ENCODE results near the gene HM13. TPM values are rescaled to one million over a fixed set of nuclear protein-coding genes. Genes with fewer than 3 reads are reported as not detected.

HM13 gene
- total RNA-seq, 1 experiment from 2014 or later = 183 TPM

DNA sequence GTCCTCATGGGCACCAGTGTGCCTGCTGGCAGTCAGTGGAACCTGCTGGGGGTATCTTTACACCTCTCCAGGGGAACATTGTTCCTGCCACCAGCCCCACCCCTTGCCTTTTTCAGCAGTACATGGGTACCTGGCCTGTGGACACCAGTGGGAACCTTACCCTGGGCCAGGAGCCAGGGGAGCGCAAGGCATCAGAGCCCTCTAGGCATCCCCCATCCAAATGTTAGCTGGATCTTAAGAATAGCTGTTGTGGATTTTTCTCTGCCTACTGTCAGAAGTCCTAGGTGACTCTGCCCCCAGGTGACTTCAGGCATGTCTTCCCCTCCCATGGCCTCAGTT lies 52.0 kb downstream of the HM13 start:
- CTCF ChIA-PET = interaction anchor here (0.5 to 10.8 kb wide), 8 partner anchors 8 to 157 kb away, joined by 3 to 256 read pairs (median 4); no protein-coding TSS in a partner anchor
- intact Hi-C loops (cut with micrococcal nuclease) = loop anchor here (2.0 kb wide), 1 partner anchor 45 kb away; no protein-coding TSS in a partner anchor
- POLR2A ChIA-PET = interaction anchor here (0.8 to 28.6 kb wide), 6 partner anchors 9 to 157 kb away, joined by 3 to 1106 read pairs (median 7); partner anchors contain the start of gene ID1

More for the DNA sequence above, 52.0 kb downstream of the HM13 start:
- peaks cover 97 to 99% of the 10 kb centered on the region in 2 experiments for H3K4me1 ChIP-seq (ENCODE audit: control insufficient read depth in 1 of 2, insufficient read depth in 2 of 2, low read length in 2 of 2)
- TF ChIP-seq RAD21 (IDR thresholded peaks at IDR 0.05; ENCODE audit: low read depth) = no peak
- no peak for TF ChIP-seq CEBPB (IDR thresholded peaks at IDR 0.05; ENCODE audit: low read depth)
- no peak for TF ChIP-seq EZH2phosphoT487 (IDR thresholded peaks at IDR 0.05; ENCODE audit: borderline replicate concordance)
- TF ChIP-seq POLR2AphosphoS5 (IDR thresholded peaks at IDR 0.05; ENCODE audit: low read depth, low read length) = no peak
- no peak for TF ChIP-seq ZNF274 (IDR thresholded peaks at IDR 0.05; ENCODE audit: low read depth, low read length)
- TF ChIP-seq, protein P1, sequence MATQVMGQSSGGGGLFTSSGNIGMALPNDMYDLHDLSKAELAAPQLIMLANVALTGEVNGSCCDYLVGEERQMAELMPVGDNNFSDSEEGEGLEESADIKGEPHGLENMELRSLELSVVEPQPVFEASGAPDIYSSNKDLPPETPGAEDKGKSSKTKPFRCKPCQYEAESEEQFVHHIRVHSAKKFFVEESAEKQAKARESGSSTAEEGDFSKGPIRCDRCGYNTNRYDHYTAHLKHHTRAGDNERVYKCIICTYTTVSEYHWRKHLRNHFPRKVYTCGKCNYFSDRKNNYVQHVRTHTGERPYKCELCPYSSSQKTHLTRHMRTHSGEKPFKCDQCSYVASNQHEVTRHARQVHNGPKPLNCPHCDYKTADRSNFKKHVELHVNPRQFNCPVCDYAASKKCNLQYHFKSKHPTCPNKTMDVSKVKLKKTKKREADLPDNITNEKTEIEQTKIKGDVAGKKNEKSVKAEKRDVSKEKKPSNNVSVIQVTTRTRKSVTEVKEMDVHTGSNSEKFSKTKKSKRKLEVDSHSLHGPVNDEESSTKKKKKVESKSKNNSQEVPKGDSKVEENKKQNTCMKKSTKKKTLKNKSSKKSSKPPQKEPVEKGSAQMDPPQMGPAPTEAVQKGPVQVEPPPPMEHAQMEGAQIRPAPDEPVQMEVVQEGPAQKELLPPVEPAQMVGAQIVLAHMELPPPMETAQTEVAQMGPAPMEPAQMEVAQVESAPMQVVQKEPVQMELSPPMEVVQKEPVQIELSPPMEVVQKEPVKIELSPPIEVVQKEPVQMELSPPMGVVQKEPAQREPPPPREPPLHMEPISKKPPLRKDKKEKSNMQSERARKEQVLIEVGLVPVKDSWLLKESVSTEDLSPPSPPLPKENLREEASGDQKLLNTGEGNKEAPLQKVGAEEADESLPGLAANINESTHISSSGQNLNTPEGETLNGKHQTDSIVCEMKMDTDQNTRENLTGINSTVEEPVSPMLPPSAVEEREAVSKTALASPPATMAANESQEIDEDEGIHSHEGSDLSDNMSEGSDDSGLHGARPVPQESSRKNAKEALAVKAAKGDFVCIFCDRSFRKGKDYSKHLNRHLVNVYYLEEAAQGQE (IDR thresholded peaks at IDR 0.05; ENCODE audit: low read depth) = no peak
- no peak for TF ChIP-seq YY1 (IDR thresholded peaks at IDR 0.05; ENCODE audit: extremely low read depth, insufficient replicate concordance, low read depth, low read length)
- no peak for TF ChIP-seq CBX3 (IDR thresholded peaks at IDR 0.05; ENCODE audit: low read depth)
- no peak for TF ChIP-seq SP1 (IDR thresholded peaks at IDR 0.05; ENCODE audit: low read depth)
- no peak for TF ChIP-seq EZH2 (IDR thresholded peaks at IDR 0.05)
- no peak for TF ChIP-seq POLR2A (IDR thresholded peaks at IDR 0.05; ENCODE audit: borderline replicate concordance, extremely low read depth, insufficient read depth, insufficient read length)
- no peak for TF ChIP-seq EGR1 (IDR thresholded peaks at IDR 0.05; ENCODE audit: low read depth)
- TF ChIP-seq, protein P2, sequence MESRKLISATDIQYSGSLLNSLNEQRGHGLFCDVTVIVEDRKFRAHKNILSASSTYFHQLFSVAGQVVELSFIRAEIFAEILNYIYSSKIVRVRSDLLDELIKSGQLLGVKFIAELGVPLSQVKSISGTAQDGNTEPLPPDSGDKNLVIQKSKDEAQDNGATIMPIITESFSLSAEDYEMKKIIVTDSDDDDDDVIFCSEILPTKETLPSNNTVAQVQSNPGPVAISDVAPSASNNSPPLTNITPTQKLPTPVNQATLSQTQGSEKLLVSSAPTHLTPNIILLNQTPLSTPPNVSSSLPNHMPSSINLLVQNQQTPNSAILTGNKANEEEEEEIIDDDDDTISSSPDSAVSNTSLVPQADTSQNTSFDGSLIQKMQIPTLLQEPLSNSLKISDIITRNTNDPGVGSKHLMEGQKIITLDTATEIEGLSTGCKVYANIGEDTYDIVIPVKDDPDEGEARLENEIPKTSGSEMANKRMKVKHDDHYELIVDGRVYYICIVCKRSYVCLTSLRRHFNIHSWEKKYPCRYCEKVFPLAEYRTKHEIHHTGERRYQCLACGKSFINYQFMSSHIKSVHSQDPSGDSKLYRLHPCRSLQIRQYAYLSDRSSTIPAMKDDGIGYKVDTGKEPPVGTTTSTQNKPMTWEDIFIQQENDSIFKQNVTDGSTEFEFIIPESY (IDR thresholded peaks at IDR 0.05; ENCODE audit: extremely low read depth, insufficient replicate concordance, low read length) = no peak
- TF ChIP-seq, protein P3, sequence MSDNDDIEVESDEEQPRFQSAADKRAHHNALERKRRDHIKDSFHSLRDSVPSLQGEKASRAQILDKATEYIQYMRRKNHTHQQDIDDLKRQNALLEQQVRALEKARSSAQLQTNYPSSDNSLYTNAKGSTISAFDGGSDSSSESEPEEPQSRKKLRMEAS (IDR thresholded peaks at IDR 0.05) = no peak
- TF ChIP-seq FOSL1 (IDR thresholded peaks at IDR 0.05; ENCODE audit: low read depth) = no peak
- TF ChIP-seq JUND (IDR thresholded peaks at IDR 0.05) = no peak
- no peak for TF ChIP-seq SIN3A (IDR thresholded peaks at IDR 0.05; ENCODE audit: low read depth)
- TF ChIP-seq ZFX (IDR thresholded peaks at IDR 0.05) = no peak
- no peaks in the 10 kb centered on the region for H3K27me3 ChIP-seq (ENCODE audit: insufficient read depth, low read length)
- no peak; the same call in none of the 2 replicates for ATAC-seq
- H3K36me3 ChIP-seq (ENCODE audit: control insufficient read depth in 1 of 2, insufficient read depth in 2 of 2, low read length in 2 of 2) = peaks cover 0 to 30% of the 10 kb centered on the region in 2 experiments; a peak in 2 of 4 replicates
- no peak overlapping the region for H2AFZ ChIP-seq (ENCODE audit: low read depth, low read length, poor library complexity, severe bottlenecking)
- peak overlapping the region; percentile 98 for H3K27ac ChIP-seq (ENCODE audit: low read depth, low read length)
- no peak for DNase-seq (ENCODE audit: low read depth, low spot score)
- peak overlapping the region; percentile 72 for H3K4me2 ChIP-seq (ENCODE audit: low read length)
- RAD21 ChIA-PET (ENCODE audit: low non-redundant PET in 1 of 2, low total read pairs in 2 of 2, uncharacterized antibody in 2 of 2, unreplicated experiment in 2 of 2) = interaction anchor here (1.1 to 5.7 kb wide), 6 partner anchors 39 to 46 kb away, joined by 3 to 74 read pairs (median 5); partner anchors contain the start of gene ID1 (in 2 of the 2)
- BruUV-seq (replicated peaks) = TSS peak; percentile 72
- H3K9me2 ChIP-seq (ENCODE audit: insufficient read depth) = no peaks in the 10 kb centered on the region
- H3K9me3 ChIP-seq (ENCODE audit: control insufficient read depth in 1 of 2, insufficient read depth in 1 of 2, low read depth in 1 of 2, low read length in 2 of 2) = no peaks in the 10 kb centered on the region
- H3K9ac ChIP-seq (ENCODE audit: low read length) = peak overlapping the region; percentile 52
- H3K4me3 ChIP-seq (replicated peaks in 1 of 2; ENCODE audit: low read depth in 1 of 2, low read length in 2 of 2) = no peak overlapping the region; a peak in 1 of 4 replicates
- H3K79me2 ChIP-seq (ENCODE audit: insufficient read depth, low read length) = peaks cover 5% of the 10 kb centered on the region; the same call in 1 of the 2 replicates
- no peaks in the 10 kb centered on the region for H4K20me1 ChIP-seq (ENCODE audit: insufficient read depth)

Data from HCT116 (cell line).